Liver (tissue), 9 donors: Measurements from ENCODE around the gene MRRF. TPM values are rescaled to one million over a fixed set of nuclear protein-coding genes. Genes with fewer than 3 reads are reported as not detected.

Experiments
- DNase-seq: peaks from one replicate; pipeline ENCODE4 v3.0.0-alpha.2; 2017; ENCODE audit warnings: low spot score
- H3K27ac ChIP-seq, 2 donors: one replicate each; pipeline ENCODE4 v1.7.0; 2013; ENCODE audit warnings: inconsistent platforms in 2 of 2, low read length in 2 of 2, control low read depth in 1 of 2, low read depth in 1 of 2, mild to moderate bottlenecking in 1 of 2
- H3K27me3 ChIP-seq, 4 donors: one replicate each; pipeline versions ENCODE4 v1.6.1 to v1.7.0; 2013; ENCODE audit warnings: low read length in 3 of 4, inconsistent platforms in 1 of 4, mild to moderate bottlenecking in 1 of 4, moderate library complexity in 1 of 4; ENCODE audit not compliant: control insufficient read depth in 4 of 4, insufficient read depth in 4 of 4
- H3K36me3 ChIP-seq, 4 donors: one replicate each; pipeline versions ENCODE4 v1.6.1 to v1.7.0; 2013; ENCODE audit warnings: low read length in 3 of 4, mild to moderate bottlenecking in 3 of 4, low read depth in 1 of 4, moderate library complexity in 1 of 4; ENCODE audit not compliant: control insufficient read depth in 4 of 4, insufficient read depth in 3 of 4
- H3K4me1 ChIP-seq, 4 donors: one replicate each; pipeline versions ENCODE4 v1.6.1 to v1.7.0; 2013; ENCODE audit warnings: low read length in 3 of 4, mild to moderate bottlenecking in 3 of 4, moderate library complexity in 1 of 4; ENCODE audit not compliant: control insufficient read depth in 4 of 4, insufficient read depth in 4 of 4
- H3K4me3 ChIP-seq, 3 donors: one replicate each; pipeline versions ENCODE4 v1.6.1 to v1.7.0; 2013; ENCODE audit warnings: low read length in 3 of 3, control low read depth in 1 of 3, low read depth in 1 of 3, mild to moderate bottlenecking in 1 of 3
- H3K9ac ChIP-seq, 2 donors: one replicate each; pipeline ENCODE4 v1.7.0; 2013; ENCODE audit warnings: low read length in 2 of 2, mild to moderate bottlenecking in 2 of 2, moderate library complexity in 2 of 2, control low read depth in 1 of 2, low read depth in 1 of 2
- H3K9me3 ChIP-seq, 4 donors: one replicate each; pipeline versions ENCODE4 v1.6.1 to v1.7.0; 2013; ENCODE audit warnings: low read length in 3 of 4; ENCODE audit not compliant: control insufficient read depth in 4 of 4
- EGR1 ChIP-seq, 2 donors: IDR thresholded peaks; 2 replicates each; pipeline ENCODE4 v1.6.1; 2016 to 2018; ENCODE audit warnings: antibody characterized with exemption in 2 of 2, low read depth in 2 of 2
- FOXA2 ChIP-seq: IDR thresholded peaks from 2 replicates; pipeline ENCODE4 v1.6.1; 2016; ENCODE audit warnings: antibody characterized with exemption
- GABPA ChIP-seq, 2 donors: IDR thresholded peaks in 1 of 2; conservative IDR thresholded peaks in 1 of 2; 2 replicates each; pipeline ENCODE4 v1.6.1; 2016; ENCODE audit warnings: antibody characterized with exemption in 2 of 2, mild to moderate bottlenecking in 1 of 2, moderate library complexity in 1 of 2
- HNF4A ChIP-seq, 2 donors: conservative IDR thresholded peaks; 2 replicates each; pipeline ENCODE4 v1.6.1; 2016; ENCODE audit warnings: antibody characterized with exemption in 2 of 2, mild to moderate bottlenecking in 2 of 2
- HNF4G ChIP-seq: IDR thresholded peaks from 2 replicates; pipeline ENCODE4 v1.6.1; 2016; ENCODE audit warnings: antibody characterized with exemption
- JUND ChIP-seq, 2 donors: IDR thresholded peaks; 2 replicates each; pipeline ENCODE4 v1.6.1; 2016; ENCODE audit warnings: antibody characterized with exemption in 2 of 2
- NR2F2 ChIP-seq: IDR thresholded peaks from 2 replicates; pipeline ENCODE4 v1.6.1; 2016; ENCODE audit warnings: antibody characterized with exemption
- RAD21 ChIP-seq, 2 donors: IDR thresholded peaks; 2 replicates each; pipeline ENCODE4 v1.6.1; 2016; ENCODE audit warnings: antibody characterized with exemption in 2 of 2, mild to moderate bottlenecking in 2 of 2
- SP1 ChIP-seq: IDR thresholded peaks from 2 replicates; pipeline ENCODE4 v1.6.1; 2018; ENCODE audit warnings: antibody characterized with exemption, mild to moderate bottlenecking
- TAF1 ChIP-seq: conservative IDR thresholded peaks from 2 replicates; pipeline ENCODE4 v1.6.1; 2016; ENCODE audit warnings: antibody characterized with exemption, mild to moderate bottlenecking
- YY1 ChIP-seq: IDR thresholded peaks from 2 replicates; pipeline ENCODE4 v1.6.1; 2016; ENCODE audit warnings: antibody characterized with exemption, mild to moderate bottlenecking
- WGBS: extraction: QIAGEN DNeasy Blood & Tissue Kit; methylation state at CpG from one replicate; pipeline ENCODE4 v1.1.7; 2013; 5-methylcytosine and 5-hydroxymethylcytosine counted together
- polyA plus RNA-seq, 2 donors: library from polyadenylated mRNA; stranded (reverse) in 1 of 2; unstranded in 1 of 2; fragments of 200-250 nt in 1 of 2; fragments of >200 nt in 1 of 2; fragmentation: Nextera tagmentation in 1 of 2; extraction: Ambion mirVana in 1 of 2; gene quantifications; one replicate each; pipeline versions ENCODE4 v1.2.1 to v1.2.3, GENCODE V29; 2013 to 2015
- total RNA-seq, 2 donors: library from RNA; depleted of rRNA; stranded (reverse); fragments of >200 nt; gene quantifications; one replicate each; pipeline ENCODE4 v1.2.3, GENCODE V29; 2014
- TF ChIP-seq, protein P1 (sequence below): IDR thresholded peaks from 2 replicates; pipeline ENCODE4 v1.6.1; 2016; ENCODE audit warnings: antibody characterized with exemption
- TF ChIP-seq, protein P2 (sequence below): fragments of 150-350 bp; IDR thresholded peaks from 2 replicates; pipeline ENCODE4 v1.5.1; 2017; ENCODE audit warnings: improper control_type of control experiment, low read depth, low read length; ENCODE audit not compliant: missing input control
- TF ChIP-seq, protein P3 (sequence below): IDR thresholded peaks from 2 replicates; pipeline ENCODE4 v1.6.1; 2016; ENCODE audit warnings: antibody characterized with exemption
- donor health status: healthy.
- donor health status: healthy.
- donor health status: healthy.
- donor health status: healthy.
- donor health status: healthy.

The MRRF gene
- total and polyA plus RNA-seq, 4 donors, result 15.4 to 30.9 (median 22.3) TPM

DNA sequence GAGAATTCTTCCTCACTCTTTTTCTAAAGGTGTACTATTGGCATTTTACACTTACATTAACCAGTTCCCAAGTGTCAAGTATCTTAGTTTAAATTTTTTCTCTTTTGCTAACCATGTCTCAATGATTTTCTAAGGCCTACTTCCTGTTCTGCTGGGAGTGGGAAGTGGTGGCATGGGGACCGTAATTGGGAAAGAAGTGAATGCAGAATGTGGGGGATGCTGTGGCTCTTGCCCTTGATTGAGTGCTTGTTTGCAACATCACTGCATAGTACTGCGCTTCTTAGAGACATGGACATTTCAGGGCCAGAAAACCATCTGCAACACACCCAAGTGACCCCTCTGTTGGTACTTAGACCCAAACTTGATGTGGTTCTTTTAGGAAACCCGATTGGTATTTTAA lies 32.8 kb downstream of the MRRF start:
- Histone ChIP-seq H3K9ac (no peak overlapping the region), H3K27ac (no peak overlapping the region), H3K27me3 (no peaks in the 10 kb centered on the region), H3K4me1 (peaks cover 2 to 8% (median 4%) of the 10 kb centered on the region in 4 donors), H3K9me3 (no peaks in the 10 kb centered on the region), H3K36me3 (peaks cover 4 to 26% (median 9%) of the 10 kb centered on the region in 4 donors), H3K4me3 (no peak overlapping the region)
- TF ChIP-seq RAD21 (IDR thresholded peaks at IDR 0.05) (no peak), EGR1 (IDR thresholded peaks at IDR 0.05; ENCODE audit: low read depth in 2 of 2) (no peak), HNF4A (conservative IDR thresholded peaks at IDR 0.05) (no peak), HNF4G (no peak), GABPA (IDR thresholded peaks at IDR 0.05 in 1 of 2, conservative IDR thresholded peaks at IDR 0.05 in 1 of 2) (no peak), JUND (IDR thresholded peaks at IDR 0.05) (no peak), NR2F2 (no peak)
- TF ChIP-seq, protein P1, sequence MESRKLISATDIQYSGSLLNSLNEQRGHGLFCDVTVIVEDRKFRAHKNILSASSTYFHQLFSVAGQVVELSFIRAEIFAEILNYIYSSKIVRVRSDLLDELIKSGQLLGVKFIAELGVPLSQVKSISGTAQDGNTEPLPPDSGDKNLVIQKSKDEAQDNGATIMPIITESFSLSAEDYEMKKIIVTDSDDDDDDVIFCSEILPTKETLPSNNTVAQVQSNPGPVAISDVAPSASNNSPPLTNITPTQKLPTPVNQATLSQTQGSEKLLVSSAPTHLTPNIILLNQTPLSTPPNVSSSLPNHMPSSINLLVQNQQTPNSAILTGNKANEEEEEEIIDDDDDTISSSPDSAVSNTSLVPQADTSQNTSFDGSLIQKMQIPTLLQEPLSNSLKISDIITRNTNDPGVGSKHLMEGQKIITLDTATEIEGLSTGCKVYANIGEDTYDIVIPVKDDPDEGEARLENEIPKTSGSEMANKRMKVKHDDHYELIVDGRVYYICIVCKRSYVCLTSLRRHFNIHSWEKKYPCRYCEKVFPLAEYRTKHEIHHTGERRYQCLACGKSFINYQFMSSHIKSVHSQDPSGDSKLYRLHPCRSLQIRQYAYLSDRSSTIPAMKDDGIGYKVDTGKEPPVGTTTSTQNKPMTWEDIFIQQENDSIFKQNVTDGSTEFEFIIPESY, result no peak
- TF ChIP-seq, protein P2, sequence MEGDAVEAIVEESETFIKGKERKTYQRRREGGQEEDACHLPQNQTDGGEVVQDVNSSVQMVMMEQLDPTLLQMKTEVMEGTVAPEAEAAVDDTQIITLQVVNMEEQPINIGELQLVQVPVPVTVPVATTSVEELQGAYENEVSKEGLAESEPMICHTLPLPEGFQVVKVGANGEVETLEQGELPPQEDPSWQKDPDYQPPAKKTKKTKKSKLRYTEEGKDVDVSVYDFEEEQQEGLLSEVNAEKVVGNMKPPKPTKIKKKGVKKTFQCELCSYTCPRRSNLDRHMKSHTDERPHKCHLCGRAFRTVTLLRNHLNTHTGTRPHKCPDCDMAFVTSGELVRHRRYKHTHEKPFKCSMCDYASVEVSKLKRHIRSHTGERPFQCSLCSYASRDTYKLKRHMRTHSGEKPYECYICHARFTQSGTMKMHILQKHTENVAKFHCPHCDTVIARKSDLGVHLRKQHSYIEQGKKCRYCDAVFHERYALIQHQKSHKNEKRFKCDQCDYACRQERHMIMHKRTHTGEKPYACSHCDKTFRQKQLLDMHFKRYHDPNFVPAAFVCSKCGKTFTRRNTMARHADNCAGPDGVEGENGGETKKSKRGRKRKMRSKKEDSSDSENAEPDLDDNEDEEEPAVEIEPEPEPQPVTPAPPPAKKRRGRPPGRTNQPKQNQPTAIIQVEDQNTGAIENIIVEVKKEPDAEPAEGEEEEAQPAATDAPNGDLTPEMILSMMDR, result no peak
- TF ChIP-seq, protein P3, sequence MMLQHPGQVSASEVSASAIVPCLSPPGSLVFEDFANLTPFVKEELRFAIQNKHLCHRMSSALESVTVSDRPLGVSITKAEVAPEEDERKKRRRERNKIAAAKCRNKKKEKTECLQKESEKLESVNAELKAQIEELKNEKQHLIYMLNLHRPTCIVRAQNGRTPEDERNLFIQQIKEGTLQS, result no peak
- no peak for DNase-seq
- 92% methylated on average over 3 of the region's 3 CpGs for WGBS

DNA sequence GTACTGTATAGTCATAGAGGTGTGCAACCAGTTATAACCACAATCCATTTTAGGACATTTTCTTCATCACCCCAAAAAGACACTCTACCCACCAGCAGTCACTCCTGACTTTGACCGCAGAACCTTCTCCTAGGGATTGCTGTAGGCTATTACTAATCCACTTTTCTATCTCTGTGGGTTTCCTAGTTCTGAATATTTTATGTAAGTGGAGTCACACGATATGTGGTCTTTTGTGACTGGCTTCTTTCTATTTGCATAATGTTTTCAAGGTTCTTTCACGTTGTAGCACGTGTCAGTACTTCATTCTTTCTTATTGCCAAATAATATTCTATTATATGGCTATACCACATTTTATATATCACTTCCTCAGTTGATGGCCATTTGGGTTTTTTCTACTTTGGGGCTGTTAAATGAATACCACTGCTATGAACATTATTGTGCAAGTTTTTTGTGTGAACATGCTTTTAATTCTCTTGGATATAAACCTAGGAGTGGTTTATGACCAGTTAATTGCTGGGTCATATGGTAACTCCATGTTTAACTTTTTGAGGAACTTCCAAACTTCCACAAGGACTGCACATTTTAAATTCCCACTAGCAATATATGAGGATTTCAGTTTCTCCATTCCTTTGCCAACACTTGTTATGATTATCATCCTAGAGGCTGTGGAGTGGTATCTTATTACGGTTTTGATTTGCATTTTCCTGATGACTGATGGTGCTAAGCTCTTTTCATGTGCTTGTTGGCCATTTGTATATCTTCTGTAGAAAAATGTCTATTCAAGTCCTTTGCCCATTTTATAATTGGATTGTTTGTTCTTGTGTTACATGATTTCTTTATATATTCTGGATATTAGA lies 37.8 kb downstream of the MRRF start:
- no peak overlapping the region for H3K4me3 ChIP-seq
- H3K27me3 ChIP-seq, result no peaks in the 10 kb centered on the region
- H3K36me3 ChIP-seq, result peaks cover 4 to 20% (median 13%) of the 10 kb centered on the region in 4 donors
- H3K9me3 ChIP-seq, result no peaks in the 10 kb centered on the region
- no peaks in the 10 kb centered on the region for H3K4me1 ChIP-seq
- TF ChIP-seq NR2F2 (no peak), HNF4A (conservative IDR thresholded peaks at IDR 0.05) (no peak), TAF1 (no peak), SP1 (no peak), YY1 (no peak), EGR1 (IDR thresholded peaks at IDR 0.05; ENCODE audit: low read depth in 2 of 2) (no peak), FOXA2 (no peak), HNF4G (no peak)
- TF ChIP-seq, protein P3, result no peak
- H3K27ac ChIP-seq, result no peak overlapping the region
- DNase-seq, result no peak
- H3K9ac ChIP-seq, result no peak overlapping the region
- 92% methylated on average over 5 of the region's 5 CpGs for WGBS
